Measurements from ENCODE around the gene GYS1.
"Not testable (repeated sequence)": the region's sequence is repeated elsewhere in the genome, so short reads cannot be mapped to it uniquely, and the experiment has no call there.

GYS1 gene

DNA sequence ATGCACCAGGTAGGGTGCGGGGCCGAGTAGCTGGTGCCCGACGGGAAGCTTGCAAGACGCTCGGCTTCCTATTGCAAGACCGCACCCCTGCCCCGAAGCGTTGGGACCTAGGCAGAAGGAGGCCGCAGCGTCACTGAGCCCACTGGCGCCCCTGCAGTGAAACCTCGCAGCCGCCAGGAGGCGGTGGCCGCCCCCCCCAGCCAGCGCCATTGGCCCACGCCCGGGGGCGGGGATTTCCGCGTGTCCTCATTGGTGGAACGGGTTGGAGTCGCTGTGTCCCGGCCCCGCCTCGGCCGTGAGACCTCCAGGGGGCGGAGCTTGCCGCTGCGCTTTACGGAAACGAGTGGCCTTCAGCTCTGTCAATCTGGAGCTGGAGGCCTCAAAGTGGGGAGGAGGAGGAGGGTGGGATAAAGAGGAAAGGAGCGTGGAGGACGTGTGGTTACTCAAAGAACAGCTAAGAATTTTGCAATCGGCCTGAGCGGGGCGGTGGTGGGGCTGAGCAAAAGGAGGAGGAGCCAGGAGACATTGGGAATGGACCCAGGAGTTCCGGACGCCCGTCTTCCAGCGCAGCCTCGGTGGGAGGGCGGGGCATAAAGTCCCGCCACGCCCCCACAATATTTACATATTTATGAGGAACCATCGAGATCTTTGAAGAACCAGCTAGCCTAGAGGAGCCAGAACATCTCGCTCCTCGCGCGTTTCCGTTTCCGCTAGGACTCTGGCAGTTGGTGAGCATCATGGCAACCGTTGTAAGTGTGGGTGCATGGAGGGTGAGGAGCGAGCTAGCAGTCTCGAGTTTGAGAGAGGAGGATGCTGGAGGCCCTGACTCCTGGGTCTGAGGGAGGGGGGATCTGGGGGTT, at the start of gene GYS1, which contains the start of gene RUVBL2:
GYS1 (minus strand) TSS at position 135 of the 860 bp plus-strand sequence. CDS start 197 bp downstream, outside the sequence.
RUVBL2 (plus strand) TSS at position 713 of the 860 bp plus-strand sequence; CDS start at position 738, 25 bp downstream.
- Mint-ChIP-seq H3K4me3 (peak within 1 kb of the TSS; percentile 88), H3K4me1 (peaks cover 60% of the 10 kb centered on the region), H3K9me3 (no peaks in the 10 kb centered on the region), H3K27me3 (no peaks in the 10 kb centered on the region), H3K36me3 (peaks cover 39% of the 10 kb centered on the region), H3K27ac (peak within 1 kb of the TSS; percentile 93)
- ATAC-seq, result peak; percentile 98

DNA sequence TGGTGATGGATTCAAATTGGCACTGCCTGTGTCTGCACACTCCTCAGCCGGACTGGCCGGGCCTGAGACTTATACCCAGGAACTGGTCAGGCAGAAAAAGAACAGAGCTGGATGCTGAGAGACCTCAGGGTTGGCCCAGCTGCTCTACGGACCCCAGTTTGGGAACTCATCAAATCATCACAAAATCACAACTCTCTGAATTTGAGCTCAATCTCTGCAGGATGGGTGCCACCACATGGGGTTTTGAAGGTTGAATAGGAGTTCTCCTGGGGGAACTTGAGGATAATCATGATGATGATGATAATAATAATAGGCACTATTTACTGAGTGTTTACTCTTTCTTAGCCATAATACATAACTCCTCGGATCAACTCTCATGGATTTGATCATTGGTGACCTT, 49.6 kb upstream of the GYS1 start:
- H3K27ac Mint-ChIP-seq, result not testable (repeated sequence)

DNA sequence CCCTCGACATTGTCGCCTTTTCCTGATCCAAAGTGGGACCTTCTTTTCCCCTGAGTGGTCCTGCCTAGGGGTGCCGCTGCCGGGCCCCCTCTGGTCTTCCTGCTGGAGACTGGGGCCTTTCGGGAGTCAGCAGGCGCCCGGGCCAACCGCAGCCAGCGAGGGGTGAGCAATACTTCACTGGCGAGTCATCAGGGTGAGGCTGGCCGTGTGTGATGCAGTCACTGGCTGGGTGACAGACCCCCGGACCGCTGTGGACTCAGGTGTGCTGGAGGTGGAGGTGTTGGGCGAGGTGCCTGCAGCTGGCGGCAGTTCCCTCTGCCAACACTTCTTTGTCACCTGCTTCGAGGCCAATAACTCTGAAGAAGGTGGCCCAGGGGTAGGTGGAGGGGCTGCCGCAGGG, 49.1 kb upstream of the GYS1 start:
- Mint-ChIP-seq H3K36me3 (no peaks in the 10 kb centered on the region), H3K4me1 (no peaks in the 10 kb centered on the region), H3K27ac (no peak overlapping the region), H3K27me3 (peaks cover 20% of the 10 kb centered on the region), H3K4me3 (no peak overlapping the region), H3K9me3 (no peaks in the 10 kb centered on the region)
- ATAC-seq, result no peak

More for the DNA sequence above, 49.6 kb upstream of the GYS1 start:
- H3K36me3 Mint-ChIP-seq, ATAC-seq, H3K4me3 Mint-ChIP-seq, H3K4me1 Mint-ChIP-seq, H3K9me3 Mint-ChIP-seq: not testable (repeated sequence)
- H3K27me3 Mint-ChIP-seq, result peaks cover 20% of the 10 kb centered on the region

DNA sequence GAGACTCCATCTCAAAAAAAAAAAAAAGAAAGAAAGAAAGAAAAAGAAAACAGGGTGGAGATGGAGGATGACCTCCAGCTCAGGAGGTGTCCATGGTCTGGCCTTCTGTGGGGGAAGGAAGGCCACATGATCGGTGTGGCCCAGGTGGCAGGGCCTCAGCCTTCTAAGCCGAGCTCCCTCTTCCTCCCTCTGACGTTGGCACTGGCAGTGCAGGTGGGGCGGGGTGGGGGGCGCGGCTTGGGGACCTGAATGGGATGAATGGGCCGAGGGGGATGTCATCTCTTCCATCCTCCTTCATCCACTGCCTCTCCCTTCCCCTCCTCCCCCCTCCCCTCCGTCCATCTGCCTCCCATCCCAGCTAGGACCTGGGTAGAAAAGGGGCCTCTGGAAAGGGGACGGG, 46.6 kb upstream of the GYS1 start:
- H3K36me3 Mint-ChIP-seq, H3K4me1 Mint-ChIP-seq, H3K9me3 Mint-ChIP-seq, H3K27ac Mint-ChIP-seq, H3K4me3 Mint-ChIP-seq, ATAC-seq: not testable (repeated sequence)
- peaks cover 29% of the 10 kb centered on the region for H3K27me3 Mint-ChIP-seq

DNA sequence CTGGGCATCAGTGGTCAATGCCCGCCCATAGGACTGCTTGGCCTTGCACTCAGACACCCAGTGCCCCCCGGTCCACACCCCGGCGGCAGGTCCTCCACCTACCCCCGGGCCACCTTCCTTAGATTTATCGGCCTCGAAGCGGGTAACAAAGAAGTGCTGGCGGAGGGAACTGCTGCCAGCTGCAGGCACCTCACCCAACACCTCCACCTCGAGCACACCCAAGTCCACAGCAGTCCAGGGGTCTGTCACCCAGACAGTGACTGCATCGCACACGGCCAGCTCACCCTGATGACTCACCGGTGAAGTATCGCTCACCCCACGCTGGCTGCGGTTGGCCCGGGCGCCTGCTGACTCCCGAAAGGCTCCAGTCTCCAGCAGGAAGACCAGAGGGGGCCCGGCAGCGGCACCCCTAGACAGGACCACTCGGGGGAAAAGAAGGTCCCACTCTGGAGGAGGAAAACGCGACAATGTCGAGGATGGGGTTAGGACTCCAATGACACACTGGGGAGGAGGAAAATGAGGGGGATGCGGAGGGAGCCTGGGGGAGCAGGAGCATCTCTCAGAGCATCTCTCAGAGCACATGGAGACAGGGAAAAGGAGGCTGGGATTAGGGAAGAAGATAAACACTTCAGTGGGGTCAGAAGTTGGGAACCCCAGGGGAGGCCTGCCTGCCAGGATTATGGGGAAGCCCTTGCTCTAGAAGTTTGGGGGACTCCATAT, 45.6 kb upstream of the GYS1 start:
- H3K4me1 Mint-ChIP-seq, ATAC-seq: not testable (repeated sequence)

DNA sequence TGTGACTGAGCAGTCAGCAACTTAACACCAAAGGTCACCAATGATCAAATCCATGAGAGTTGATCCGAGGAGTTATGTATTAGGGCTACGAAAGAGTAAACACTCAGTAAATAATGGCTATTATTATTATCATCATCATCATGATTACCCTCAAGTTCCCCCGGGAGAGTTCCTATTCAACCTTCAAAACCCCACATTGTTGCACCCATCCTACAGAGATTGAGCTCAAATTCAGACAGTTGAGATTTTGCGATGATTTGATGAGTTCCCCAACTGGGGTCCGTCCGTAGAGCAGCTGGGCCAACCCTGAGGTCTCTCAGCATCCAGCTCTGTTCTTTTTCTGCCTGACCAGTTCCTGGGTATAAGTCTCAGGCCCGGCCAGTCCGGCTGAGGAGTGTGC, 45.0 kb upstream of the GYS1 start:
- not testable (repeated sequence) for ATAC-seq, H3K4me3 Mint-ChIP-seq, H3K9me3 Mint-ChIP-seq, H3K4me1 Mint-ChIP-seq, H3K27ac Mint-ChIP-seq, H3K36me3 Mint-ChIP-seq
- H3K27me3 Mint-ChIP-seq, result peaks cover 24% of the 10 kb centered on the region

More for the DNA sequence above, 45.6 kb upstream of the GYS1 start:
- H3K9me3 Mint-ChIP-seq, H3K4me3 Mint-ChIP-seq, H3K27ac Mint-ChIP-seq, H3K36me3 Mint-ChIP-seq: not testable (repeated sequence)
- peaks cover 29% of the 10 kb centered on the region for H3K27me3 Mint-ChIP-seq

DNA sequence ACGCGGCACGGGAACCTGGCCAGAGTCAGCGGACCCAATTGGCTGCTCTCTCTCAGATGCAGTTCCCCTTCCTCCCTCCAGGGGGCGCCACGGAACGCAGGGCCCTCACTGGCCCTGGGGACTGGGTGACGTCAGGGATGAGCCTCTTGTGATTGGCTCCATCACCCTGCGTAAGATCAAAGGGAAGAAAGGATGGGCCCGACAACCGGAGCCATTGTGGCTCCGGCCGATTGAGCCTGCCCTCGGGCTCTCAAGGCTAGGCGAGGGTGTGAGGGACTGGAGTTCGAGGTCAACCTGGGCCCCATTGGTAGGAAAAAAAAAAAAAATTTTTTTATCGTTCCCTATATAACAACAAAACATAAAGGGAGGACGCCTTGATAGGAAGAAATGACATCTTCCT, 43.7 kb upstream of the GYS1 start, which contains the start of gene CGB1:
CGB1 (minus strand) TSS at position 81 of the 400 bp plus-strand sequence. CDS start 184 bp downstream, outside the sequence.
- not testable (repeated sequence) for H3K27ac Mint-ChIP-seq, H3K4me3 Mint-ChIP-seq, H3K9me3 Mint-ChIP-seq, H3K4me1 Mint-ChIP-seq, ATAC-seq, H3K36me3 Mint-ChIP-seq
- H3K27me3 Mint-ChIP-seq, result peaks cover 16% of the 10 kb centered on the region

DNA sequence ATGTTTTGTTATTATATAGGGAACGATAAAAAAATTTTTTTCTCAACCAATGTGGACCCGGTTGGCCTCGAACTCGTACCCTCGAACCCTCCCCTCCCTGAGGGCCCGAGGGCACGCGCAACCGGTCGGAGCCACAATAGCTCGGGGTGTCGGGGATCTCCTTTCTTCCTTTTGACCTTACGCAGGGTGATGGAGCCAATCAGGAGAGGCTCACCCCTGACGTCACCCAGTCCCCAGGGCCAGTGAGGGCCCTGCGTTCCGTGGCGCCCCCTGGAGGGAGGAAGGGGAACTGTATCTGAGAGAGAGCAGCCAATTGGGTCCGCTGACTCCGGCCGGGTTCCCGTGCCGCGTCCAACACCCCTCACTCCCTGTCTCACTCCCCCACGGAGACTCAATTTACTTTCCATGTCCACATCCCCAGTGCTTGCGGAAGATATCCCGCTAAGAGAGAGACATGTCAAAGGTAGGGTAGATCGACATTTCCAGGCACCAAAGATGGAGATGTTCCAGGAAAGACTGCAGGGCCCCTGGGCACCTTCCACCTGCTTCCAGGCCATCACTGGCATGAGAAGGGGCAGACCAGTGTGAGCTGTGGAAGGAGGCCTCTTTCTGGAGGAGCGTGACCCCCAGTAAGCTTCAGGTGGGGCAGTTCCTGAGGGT, 38.7 kb upstream of the GYS1 start, which contains the start of gene CGB2:
CGB2 (plus strand) TSS at position 249 of the 660 bp plus-strand sequence; CDS start at position 455, 206 bp downstream.
- H3K27ac Mint-ChIP-seq, H3K9me3 Mint-ChIP-seq, H3K4me3 Mint-ChIP-seq, H3K36me3 Mint-ChIP-seq, ATAC-seq, H3K4me1 Mint-ChIP-seq: not testable (repeated sequence)
- H3K27me3 Mint-ChIP-seq, result peaks cover 21% of the 10 kb centered on the region

DNA sequence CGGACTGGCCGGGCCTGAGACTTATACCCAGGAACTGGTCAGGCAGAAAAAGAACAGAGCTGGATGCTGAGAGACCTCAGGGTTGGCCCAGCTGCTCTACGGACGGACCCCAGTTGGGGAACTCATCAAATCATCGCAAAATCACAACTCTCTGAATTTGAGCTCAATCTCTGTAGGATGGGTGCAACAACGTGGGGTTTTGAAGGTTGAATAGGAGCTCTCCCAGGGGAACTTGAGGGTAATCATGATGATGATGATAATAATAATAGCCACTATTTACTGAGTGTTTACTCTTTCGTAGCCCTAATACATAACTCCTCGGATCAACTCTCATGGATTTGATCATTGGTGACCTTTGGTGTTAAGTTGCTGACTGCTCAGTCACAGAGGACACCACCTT, 37.2 kb upstream of the GYS1 start:
- not testable (repeated sequence) for H3K9me3 Mint-ChIP-seq, H3K27ac Mint-ChIP-seq, H3K4me3 Mint-ChIP-seq, H3K36me3 Mint-ChIP-seq, ATAC-seq, H3K4me1 Mint-ChIP-seq
- peaks cover 16% of the 10 kb centered on the region for H3K27me3 Mint-ChIP-seq

DNA sequence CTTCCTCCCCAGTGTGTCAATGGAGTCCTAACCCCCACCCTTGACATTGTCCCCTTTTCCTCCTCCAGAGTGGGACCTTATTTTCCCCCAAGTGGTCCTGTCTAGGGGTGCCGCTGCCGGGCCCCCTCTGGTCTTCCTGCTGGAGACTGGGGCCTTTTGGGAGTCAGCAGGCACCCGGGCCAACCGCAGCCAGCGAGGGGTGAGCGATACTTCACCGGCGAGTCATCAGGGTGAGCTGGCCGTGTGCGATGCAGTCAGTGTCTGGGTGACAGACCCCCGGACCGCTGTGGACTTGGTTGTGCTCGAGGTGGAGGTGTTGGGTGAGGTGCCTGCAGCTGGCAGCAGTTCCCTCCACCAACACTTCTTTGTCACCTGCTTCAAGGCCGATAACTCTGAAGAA, 36.6 kb upstream of the GYS1 start:
- not testable (repeated sequence) for ATAC-seq, H3K4me1 Mint-ChIP-seq, H3K4me3 Mint-ChIP-seq, H3K27ac Mint-ChIP-seq, H3K36me3 Mint-ChIP-seq, H3K9me3 Mint-ChIP-seq
- peaks cover 12% of the 10 kb centered on the region for H3K27me3 Mint-ChIP-seq

DNA sequence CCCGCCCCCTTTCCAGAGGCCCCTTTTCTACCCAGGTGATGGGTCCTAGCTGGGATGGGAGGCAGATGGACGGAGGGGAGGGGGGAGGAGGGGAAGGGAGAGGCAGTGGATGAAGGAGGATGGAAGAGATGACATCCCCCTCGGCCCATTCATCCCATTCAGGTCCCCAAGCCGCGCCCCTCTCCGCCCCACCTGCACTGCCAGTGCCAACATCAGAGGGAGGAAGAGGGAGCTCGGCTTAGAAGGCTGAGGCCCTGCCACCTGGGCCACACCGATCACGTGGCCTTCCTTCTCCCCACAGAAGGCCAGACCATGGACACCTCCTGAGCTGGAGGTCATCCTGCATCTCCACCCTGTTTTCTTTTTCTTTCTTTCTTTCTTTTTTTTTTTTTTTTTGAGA, 35.6 kb upstream of the GYS1 start:
- not testable (repeated sequence) for H3K27ac Mint-ChIP-seq, ATAC-seq

DNA sequence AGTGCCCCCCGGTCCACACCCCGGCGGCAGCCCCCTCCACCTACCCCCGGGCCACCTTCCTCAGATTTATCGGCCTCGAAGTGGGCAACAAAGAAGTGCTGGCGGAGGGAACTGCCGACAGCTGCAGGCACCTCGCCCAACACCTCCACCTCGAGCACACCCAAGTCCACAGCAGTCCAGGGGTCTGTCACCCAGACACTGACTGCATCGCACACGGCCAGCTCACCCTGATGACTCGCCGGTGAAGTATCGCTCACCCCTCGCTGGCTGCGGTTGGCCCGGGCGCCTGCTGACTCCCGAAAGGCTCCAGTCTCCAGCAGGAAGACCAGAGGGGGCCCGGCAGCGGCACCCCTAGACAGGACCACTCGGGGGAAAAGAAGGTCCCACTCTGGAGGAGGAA, 32.5 kb upstream of the GYS1 start:
- not testable (repeated sequence) for H3K4me3 Mint-ChIP-seq, ATAC-seq, H3K9me3 Mint-ChIP-seq, H3K27ac Mint-ChIP-seq, H3K36me3 Mint-ChIP-seq, H3K27me3 Mint-ChIP-seq
- peaks cover 10% of the 10 kb centered on the region for H3K4me1 Mint-ChIP-seq

More for the DNA sequence above, 35.6 kb upstream of the GYS1 start:
- H3K4me3 Mint-ChIP-seq, H3K9me3 Mint-ChIP-seq, H3K4me1 Mint-ChIP-seq, H3K36me3 Mint-ChIP-seq: not testable (repeated sequence)
- H3K27me3 Mint-ChIP-seq, result peaks cover 12% of the 10 kb centered on the region

DNA sequence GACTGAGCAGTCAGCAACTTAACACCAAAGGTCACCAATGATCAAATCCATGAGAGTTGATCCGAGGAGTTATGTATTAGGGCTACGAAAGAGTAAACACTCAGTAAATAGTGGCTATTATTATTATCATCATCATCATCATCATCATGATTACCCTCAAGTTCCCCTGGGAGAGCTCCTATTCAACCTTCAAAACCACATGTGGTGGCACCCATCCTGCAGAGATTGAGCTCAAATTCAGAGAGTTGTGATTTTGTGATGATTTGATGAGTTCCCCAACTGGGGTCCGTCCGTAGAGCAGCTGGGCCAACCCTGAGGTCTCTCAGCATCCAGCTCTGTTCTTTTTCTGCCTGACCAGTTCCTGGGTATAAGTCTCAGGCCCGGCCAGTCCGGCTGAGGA, 32.0 kb upstream of the GYS1 start:
- peaks cover 15% of the 10 kb centered on the region for H3K4me1 Mint-ChIP-seq
- not testable (repeated sequence) for H3K4me3 Mint-ChIP-seq, H3K9me3 Mint-ChIP-seq, ATAC-seq, H3K27ac Mint-ChIP-seq, H3K36me3 Mint-ChIP-seq, H3K27me3 Mint-ChIP-seq

DNA sequence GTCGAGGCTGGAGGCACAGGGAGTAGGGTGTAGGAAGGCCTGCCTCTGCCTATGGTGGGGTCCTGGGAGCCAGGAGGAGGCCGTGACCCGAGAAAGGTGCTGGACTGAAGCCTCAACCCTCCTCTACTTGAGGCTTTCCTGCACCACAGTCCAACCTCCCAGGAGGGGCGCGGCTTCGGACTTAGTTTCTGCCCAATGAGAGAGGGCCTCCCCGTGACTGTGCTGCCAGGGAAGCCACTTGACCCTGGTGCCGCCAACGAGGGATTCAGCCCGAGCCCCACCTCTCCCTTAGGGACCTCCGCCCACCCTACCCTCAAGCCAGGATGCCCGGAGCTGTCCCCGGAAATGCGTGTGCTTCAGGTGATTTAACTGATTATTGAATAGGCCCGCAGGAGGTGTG, 31.1 kb upstream of the GYS1 start, which contains the start of gene CGB3:
CGB3 (minus strand) TSS at position 101 of the 400 bp plus-strand sequence. CDS start 362 bp downstream, outside the sequence.
- peaks cover 21% of the 10 kb centered on the region for H3K4me1 Mint-ChIP-seq
- not testable (repeated sequence) for ATAC-seq

DNA sequence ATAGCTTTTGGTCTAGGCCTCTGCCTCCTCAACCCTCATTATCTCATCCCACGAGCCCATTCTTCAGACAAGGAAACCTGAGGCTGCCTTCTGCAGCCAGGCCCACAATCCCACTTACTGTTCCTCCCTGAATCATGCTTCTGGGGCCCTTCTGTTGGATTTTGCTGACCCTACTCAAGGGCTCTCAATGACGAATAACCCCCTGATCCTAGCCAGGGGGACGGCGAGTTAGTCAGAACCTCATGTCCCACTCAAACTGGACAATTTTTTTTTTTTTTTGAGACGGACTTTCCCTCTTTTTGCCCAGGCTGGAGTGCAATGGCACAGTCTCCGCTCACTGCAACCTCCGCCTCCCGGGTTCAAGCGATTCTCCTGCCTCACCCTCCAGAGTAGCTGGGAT, 29.0 kb upstream of the GYS1 start:
- ATAC-seq, result no peak
- H3K27me3 Mint-ChIP-seq, result no peaks in the 10 kb centered on the region
- peaks cover 30% of the 10 kb centered on the region for H3K4me1 Mint-ChIP-seq
- H3K36me3 Mint-ChIP-seq, result no peaks in the 10 kb centered on the region
- no peak overlapping the region for H3K27ac Mint-ChIP-seq
- no peaks in the 10 kb centered on the region for H3K9me3 Mint-ChIP-seq
- H3K4me3 Mint-ChIP-seq, result no peak overlapping the region

More for the DNA sequence above, 31.1 kb upstream of the GYS1 start, which contains the start of gene CGB3:
- H3K9me3 Mint-ChIP-seq, H3K27me3 Mint-ChIP-seq, H3K27ac Mint-ChIP-seq, H3K36me3 Mint-ChIP-seq, H3K4me3 Mint-ChIP-seq: not testable (repeated sequence)

Measured in stimulated activated memory B cell treated with anti-CD40 and anti-IgM and Interleukin-4, amounts not matched to agents 10 μg/mL and 1 μg/mL and 100 μg/mL, for 72 hours (primary cell).